ENCODE data around the gene ERP44.
"Not testable (repeated sequence)": the region's sequence is repeated elsewhere in the genome, so short reads cannot be mapped to it uniquely, and the experiment has no call there.

- TF ChIP-seq POLR2AphosphoS5, EP300 (IDR thresholded peaks at IDR 0.05): not testable (repeated sequence)
- TF ChIP-seq, protein P1, sequence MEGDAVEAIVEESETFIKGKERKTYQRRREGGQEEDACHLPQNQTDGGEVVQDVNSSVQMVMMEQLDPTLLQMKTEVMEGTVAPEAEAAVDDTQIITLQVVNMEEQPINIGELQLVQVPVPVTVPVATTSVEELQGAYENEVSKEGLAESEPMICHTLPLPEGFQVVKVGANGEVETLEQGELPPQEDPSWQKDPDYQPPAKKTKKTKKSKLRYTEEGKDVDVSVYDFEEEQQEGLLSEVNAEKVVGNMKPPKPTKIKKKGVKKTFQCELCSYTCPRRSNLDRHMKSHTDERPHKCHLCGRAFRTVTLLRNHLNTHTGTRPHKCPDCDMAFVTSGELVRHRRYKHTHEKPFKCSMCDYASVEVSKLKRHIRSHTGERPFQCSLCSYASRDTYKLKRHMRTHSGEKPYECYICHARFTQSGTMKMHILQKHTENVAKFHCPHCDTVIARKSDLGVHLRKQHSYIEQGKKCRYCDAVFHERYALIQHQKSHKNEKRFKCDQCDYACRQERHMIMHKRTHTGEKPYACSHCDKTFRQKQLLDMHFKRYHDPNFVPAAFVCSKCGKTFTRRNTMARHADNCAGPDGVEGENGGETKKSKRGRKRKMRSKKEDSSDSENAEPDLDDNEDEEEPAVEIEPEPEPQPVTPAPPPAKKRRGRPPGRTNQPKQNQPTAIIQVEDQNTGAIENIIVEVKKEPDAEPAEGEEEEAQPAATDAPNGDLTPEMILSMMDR (IDR thresholded peaks at IDR 0.05), result not testable (repeated sequence)
These were observed 36.1 kb downstream of the ERP44 start for GRCh38 chr9:100062683-100063082.
